HEK293 (cell line): Measurements from ENCODE around the gene NUMA1.

ENCODE experiments used
- CTCF ChIA-PET: fragments of 350-600 bp; formaldehyde crosslinking; extraction: SDS; loops from one replicate; lab custom pipeline; 2021; ENCODE audit warnings: antibody characterized with exemption; lab: Yijun Ruan, JAX
- POLR2A ChIA-PET: fragments of 300-600 bp; formaldehyde crosslinking; extraction: SDS; loops from one replicate; lab custom pipeline; 2020; ENCODE audit warnings: antibody characterized with exemption, inconsistent platforms; lab: Yijun Ruan, JAX
- H3K27ac ChIP-seq: fragments of 200-500 bp; sonication (Bioruptor generic); 2 replicates; pipeline ENCODE4 v1.5.1; 2014; ENCODE audit warnings: low read depth, low read length, control low read depth, inconsistent platforms; ENCODE audit errors: extremely low read depth
- H3K36me3 ChIP-seq, 2 experiments: fragments of 200-500 bp in 1 of 2; sonication (Bioruptor generic) in 1 of 2; 1 replicate in 1 of 2; 2 replicates in 1 of 2; pipeline ENCODE4 v1.5.1; 2014 to 2017; ENCODE audit warnings: inconsistent platforms in 2 of 2, low read length in 2 of 2; ENCODE audit not compliant: control insufficient read depth in 2 of 2, insufficient read depth in 1 of 2
- H3K4me1 ChIP-seq: fragments of 200-500 bp; sonication (Bioruptor generic); 2 replicates; pipeline ENCODE4 v1.5.1; 2014; ENCODE audit warnings: mild to moderate bottlenecking, low read length, inconsistent platforms; ENCODE audit not compliant: control insufficient read depth, insufficient read depth
- H3K4me3 ChIP-seq: 2 replicates; pipeline ENCODE4 v1.5.1; 2011; ENCODE audit warnings: low read depth, mild to moderate bottlenecking, control low read depth, low read length, moderate library complexity
- H3K9me3 ChIP-seq: fragments of 200-500 bp; sonication (Bioruptor generic); 2 replicates; pipeline ENCODE4 v1.5.1; 2014; ENCODE audit warnings: low read depth, low read length, inconsistent platforms; ENCODE audit not compliant: control insufficient read depth, insufficient read depth
- ELK4 ChIP-seq: IDR thresholded peaks from 2 replicates; pipeline ENCODE4 v1.6.1; 2011; ENCODE audit warnings: mild to moderate bottlenecking, low read depth, low read length, borderline replicate concordance
- MEIS1 ChIP-seq: sonication (generic); formaldehyde crosslinking; IDR thresholded peaks from 2 replicates; pipeline ENCODE4 v1.8.1; 2022; ENCODE audit warnings: missing genetic modification reagents, mild to moderate bottlenecking, borderline replicate concordance
- OSR2 ChIP-seq: fragments of 450-650 bp; formaldehyde crosslinking; IDR thresholded peaks from 2 replicates; pipeline ENCODE4 v1.5.1; 2016; ENCODE audit warnings: missing biosample characterization, missing genetic modification characterization
- SCRT1 ChIP-seq: fragments of 450-650 bp; formaldehyde crosslinking; IDR thresholded peaks from 2 replicates; pipeline ENCODE4 v1.5.1; 2016; ENCODE audit warnings: missing biosample characterization, missing genetic modification characterization, borderline replicate concordance
- SP7 ChIP-seq: fragments of 450-650 bp; formaldehyde crosslinking; IDR thresholded peaks from 2 replicates; pipeline ENCODE4 v1.5.1; 2016; ENCODE audit warnings: missing biosample characterization, missing genetic modification characterization
- YY1 ChIP-seq: fragments of 450-650 bp; formaldehyde crosslinking; IDR thresholded peaks from 2 replicates; pipeline ENCODE4 v1.5.1; 2018; ENCODE audit warnings: missing biosample characterization, missing genetic modification characterization
- ZBTB20 ChIP-seq: fragments of 450-650 bp; formaldehyde crosslinking; IDR thresholded peaks from 2 replicates; pipeline ENCODE4 v1.5.1; 2016; ENCODE audit warnings: missing biosample characterization, missing genetic modification characterization
- ZFP37 ChIP-seq: fragments of 450-650 bp; formaldehyde crosslinking; IDR thresholded peaks from 2 replicates; pipeline ENCODE4 v1.5.1; 2016; ENCODE audit warnings: missing biosample characterization, missing genetic modification characterization
- ZNF23 ChIP-seq: fragments of 450-650 bp; formaldehyde crosslinking; IDR thresholded peaks from 2 replicates; pipeline ENCODE4 v1.5.1; 2016; ENCODE audit warnings: missing biosample characterization, missing genetic modification characterization, borderline replicate concordance
- ZNF239 ChIP-seq: fragments of 450-650 bp; formaldehyde crosslinking; IDR thresholded peaks from 2 replicates; pipeline ENCODE4 v1.5.1; 2016; ENCODE audit warnings: missing biosample characterization, missing genetic modification characterization
- ZNF341 ChIP-seq: fragments of 450-650 bp; formaldehyde crosslinking; IDR thresholded peaks from 2 replicates; pipeline ENCODE4; 2016; ENCODE audit warnings: low read depth, missing biosample characterization, missing genetic modification characterization
- ZNF362 ChIP-seq: fragments of 450-650 bp; formaldehyde crosslinking; IDR thresholded peaks from 2 replicates; pipeline ENCODE4 v1.5.1; 2016; ENCODE audit warnings: missing biosample characterization, missing genetic modification characterization
- ZNF416 ChIP-seq: fragments of 450-650 bp; formaldehyde crosslinking; IDR thresholded peaks from 2 replicates; pipeline ENCODE4 v1.5.1; 2016; ENCODE audit warnings: missing biosample characterization, missing genetic modification characterization
- ZNF488 ChIP-seq: fragments of 450-650 bp; formaldehyde crosslinking; IDR thresholded peaks from 2 replicates; pipeline ENCODE4 v1.5.1; 2016; ENCODE audit warnings: missing biosample characterization, missing genetic modification characterization
- ZNF510 ChIP-seq: fragments of 450-650 bp; formaldehyde crosslinking; IDR thresholded peaks from 2 replicates; pipeline ENCODE4 v1.5.1; 2018; ENCODE audit warnings: mild to moderate bottlenecking, missing genetic modification characterization, missing biosample characterization; ENCODE audit not compliant: insufficient replicate concordance
- ZNF560 ChIP-seq: fragments of 450-650 bp; formaldehyde crosslinking; IDR thresholded peaks from 2 replicates; pipeline ENCODE4 v1.5.1; 2017; ENCODE audit warnings: missing biosample characterization, missing genetic modification characterization, borderline replicate concordance
- TF ChIP-seq, protein P1 (sequence below): fragments of 450-650 bp; formaldehyde crosslinking; IDR thresholded peaks from 2 replicates; pipeline ENCODE4 v1.5.1; 2016; ENCODE audit warnings: missing biosample characterization, missing genetic modification characterization
- TF ChIP-seq, protein P2 (sequence below): fragments of 450-650 bp; formaldehyde crosslinking; IDR thresholded peaks from 2 replicates; pipeline ENCODE4 v1.5.1; 2016; ENCODE audit warnings: missing biosample characterization, missing genetic modification characterization
- TF ChIP-seq, protein P3 (sequence below): fragments of 450-650 bp; IDR thresholded peaks from 2 replicates; pipeline ENCODE4 v1.5.1; 2018; ENCODE audit warnings: missing biosample characterization, mild to moderate bottlenecking, missing genetic modification characterization

The NUMA1 gene

GRCh38 chr11:72010529-72011233, 69.7 kb downstream of the NUMA1 start:
- TF ChIP-seq ZNF510 (no peak), ZNF23 (tag by site-specific recombination) (no peak), MEIS1 (CRISPR knock-in tag) (no peak), ZNF488 (no peak), ZNF239 (tag by site-specific recombination) (no peak), ELK4 (no peak), ZNF362 (tag by site-specific recombination) (no peak), ZBTB20 (tag by site-specific recombination) (no peak), ZNF416 (no peak), YY1 (tag by site-specific recombination) (no peak), ZFP37 (tag by site-specific recombination) (no peak)
- TF ChIP-seq, protein P1, sequence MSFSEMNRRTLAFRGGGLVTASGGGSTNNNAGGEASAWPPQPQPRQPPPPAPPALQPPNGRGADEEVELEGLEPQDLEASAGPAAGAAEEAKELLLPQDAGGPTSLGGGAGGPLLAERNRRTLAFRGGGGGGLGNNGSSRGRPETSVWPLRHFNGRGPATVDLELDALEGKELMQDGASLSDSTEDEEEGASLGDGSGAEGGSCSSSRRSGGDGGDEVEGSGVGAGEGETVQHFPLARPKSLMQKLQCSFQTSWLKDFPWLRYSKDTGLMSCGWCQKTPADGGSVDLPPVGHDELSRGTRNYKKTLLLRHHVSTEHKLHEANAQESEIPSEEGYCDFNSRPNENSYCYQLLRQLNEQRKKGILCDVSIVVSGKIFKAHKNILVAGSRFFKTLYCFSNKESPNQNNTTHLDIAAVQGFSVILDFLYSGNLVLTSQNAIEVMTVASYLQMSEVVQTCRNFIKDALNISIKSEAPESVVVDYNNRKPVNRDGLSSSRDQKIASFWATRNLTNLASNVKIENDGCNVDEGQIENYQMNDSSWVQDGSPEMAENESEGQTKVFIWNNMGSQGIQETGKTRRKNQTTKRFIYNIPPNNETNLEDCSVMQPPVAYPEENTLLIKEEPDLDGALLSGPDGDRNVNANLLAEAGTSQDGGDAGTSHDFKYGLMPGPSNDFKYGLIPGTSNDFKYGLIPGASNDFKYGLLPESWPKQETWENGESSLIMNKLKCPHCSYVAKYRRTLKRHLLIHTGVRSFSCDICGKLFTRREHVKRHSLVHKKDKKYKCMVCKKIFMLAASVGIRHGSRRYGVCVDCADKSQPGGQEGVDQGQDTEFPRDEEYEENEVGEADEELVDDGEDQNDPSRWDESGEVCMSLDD (tag by site-specific recombination), result no peak
- TF ChIP-seq, protein P2, sequence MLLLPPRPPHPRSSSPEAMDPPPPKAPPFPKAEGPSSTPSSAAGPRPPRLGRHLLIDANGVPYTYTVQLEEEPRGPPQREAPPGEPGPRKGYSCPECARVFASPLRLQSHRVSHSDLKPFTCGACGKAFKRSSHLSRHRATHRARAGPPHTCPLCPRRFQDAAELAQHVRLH, result no peak
- TF ChIP-seq, protein P3, sequence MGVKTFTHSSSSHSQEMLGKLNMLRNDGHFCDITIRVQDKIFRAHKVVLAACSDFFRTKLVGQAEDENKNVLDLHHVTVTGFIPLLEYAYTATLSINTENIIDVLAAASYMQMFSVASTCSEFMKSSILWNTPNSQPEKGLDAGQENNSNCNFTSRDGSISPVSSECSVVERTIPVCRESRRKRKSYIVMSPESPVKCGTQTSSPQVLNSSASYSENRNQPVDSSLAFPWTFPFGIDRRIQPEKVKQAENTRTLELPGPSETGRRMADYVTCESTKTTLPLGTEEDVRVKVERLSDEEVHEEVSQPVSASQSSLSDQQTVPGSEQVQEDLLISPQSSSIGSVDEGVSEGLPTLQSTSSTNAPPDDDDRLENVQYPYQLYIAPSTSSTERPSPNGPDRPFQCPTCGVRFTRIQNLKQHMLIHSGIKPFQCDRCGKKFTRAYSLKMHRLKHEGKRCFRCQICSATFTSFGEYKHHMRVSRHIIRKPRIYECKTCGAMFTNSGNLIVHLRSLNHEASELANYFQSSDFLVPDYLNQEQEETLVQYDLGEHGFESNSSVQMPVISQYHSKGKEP (tag by site-specific recombination), result no peak
- Histone ChIP-seq H3K36me3 (peaks cover 0 to 99% of the 10 kb centered on the region in 2 experiments; a peak in 1 of 3 replicates), H3K27ac (no peak overlapping the region), H3K4me1 (no peaks in the 10 kb centered on the region), H3K9me3 (no peaks in the 10 kb centered on the region), H3K4me3 (no peak overlapping the region)
- ChIA-PET CTCF (interaction anchor here (0.7 to 1.4 kb wide), 2 partner anchors 34 to 420 kb away, joined by 3 to 9 read pairs; no protein-coding TSS in a partner anchor), POLR2A (interaction anchor here (0.6 kb wide), 1 partner anchor 1836 kb away, joined by 3 read pairs; no protein-coding TSS in a partner anchor)

- CTCF ChIA-PET, result interaction anchor here (0.7 to 2.1 kb wide), 5 partner anchors 11 to 32 kb away, joined by 3 to 10 read pairs (median 4); partner anchors contain the start of gene IL18BP
- no peak overlapping the region for H3K4me3 ChIP-seq
- H3K4me1 ChIP-seq, result no peaks in the 10 kb centered on the region
- H3K36me3 ChIP-seq, result peaks cover 0 to 99% of the 10 kb centered on the region in 2 experiments; a peak in 1 of 3 replicates
- H3K27ac ChIP-seq, result no peak overlapping the region
- H3K9me3 ChIP-seq, result no peaks in the 10 kb centered on the region
- TF ChIP-seq OSR2 (tag by site-specific recombination) (no peak), SP7 (tag by site-specific recombination) (no peak), ZNF560 (no peak), SCRT1 (tag by site-specific recombination) (no peak), ZNF341 (tag by site-specific recombination) (no peak)
- TF ChIP-seq, all 188 proteins: peak for 0
- POLR2A ChIA-PET, result no interaction called here
Measured at GRCh38 chr11:72009156-72009555, 71.2 kb downstream of the NUMA1 start.
